Activated naive CD8-positive, alpha-beta T cell treated with anti-CD3 and anti-CD28 coated beads, Interleukin-2, amount 10 ng/mL, durations not matched to agents 7 days and 5 days (primary cell): ENCODE data around the gene RPS16. TPM values are rescaled to one million over a fixed set of nuclear protein-coding genes. Genes with fewer than 3 reads are reported as not detected.

Experiments
- ATAC-seq: fragments of 150-1000 bp; cut with Tn5 transposase; one replicate; pipeline ENCODE4 v1.10.0; 2021; ENCODE audit warnings: low read depth, moderate library complexity
- POLR2A ChIA-PET: fragments of 350-600 bp; sonication (Branson Sonifier 250); formaldehyde crosslinking; loops from one replicate; lab custom pipeline; 2021; ENCODE audit warnings: antibody characterized with exemption; lab: Charles Lee
- DNase-seq: peaks from one replicate; pipeline ENCODE4 v3.0.0; 2021
- H3K27ac Mint-ChIP-seq: one replicate; pipeline ENCODE4 v1.8.0; 2022; ENCODE audit warnings: mild to moderate bottlenecking, mixed read lengths
- H3K27me3 Mint-ChIP-seq: one replicate; pipeline ENCODE4 v1.8.0; 2022; ENCODE audit warnings: mild to moderate bottlenecking, moderate library complexity, mixed read lengths
- H3K36me3 Mint-ChIP-seq: one replicate; pipeline ENCODE4 v1.8.0; 2021; ENCODE audit warnings: mild to moderate bottlenecking, mixed read lengths
- H3K4me1 Mint-ChIP-seq: one replicate; pipeline ENCODE4 v1.8.0; 2021; ENCODE audit warnings: mixed read lengths
- H3K4me3 Mint-ChIP-seq: one replicate; pipeline ENCODE4 v1.8.0; 2022; ENCODE audit warnings: mild to moderate bottlenecking, moderate library complexity, mixed read lengths
- H3K9me3 Mint-ChIP-seq: one replicate; pipeline ENCODE4 v1.8.0; 2021; ENCODE audit warnings: mixed read lengths
- total RNA-seq, 2 experiments: library from RNA; stranded (reverse); gene quantifications; one replicate each; pipeline ENCODE4 v1.2.3, GENCODE V29; 2021

The RPS16 gene
- total RNA-seq, 2 experiments from 2014 or later = 2,294 to 2,369 TPM

DNA sequence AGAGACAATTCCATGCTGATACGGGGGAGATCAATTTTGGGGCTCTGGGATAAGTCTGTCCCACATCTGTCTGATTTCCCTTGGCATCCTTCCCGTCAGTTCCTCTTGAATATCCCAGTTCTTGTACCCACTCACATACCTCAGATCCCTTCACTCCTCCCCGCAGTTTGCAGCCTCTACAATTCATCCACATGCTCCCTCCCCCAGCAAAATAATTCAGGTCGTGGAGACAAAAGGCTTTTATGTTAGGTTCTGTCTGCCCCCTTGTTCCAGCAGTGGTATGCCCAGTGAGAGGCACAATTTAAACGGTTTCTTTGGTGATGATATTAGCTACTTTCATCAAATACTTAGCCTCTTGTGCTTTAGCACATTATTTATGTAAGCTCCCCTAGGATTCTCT, 9.6 kb downstream of the RPS16 start:
- Mint-ChIP-seq H3K27ac (no peak overlapping the region), H3K9me3 (no peaks in the 10 kb centered on the region), H3K4me1 (peaks cover 7% of the 10 kb centered on the region), H3K36me3 (peaks cover 6% of the 10 kb centered on the region), H3K27me3 (no peaks in the 10 kb centered on the region), H3K4me3 (no peak overlapping the region)
- no peak for DNase-seq
- POLR2A ChIA-PET = interaction anchor here (1.4 to 3.0 kb wide), 2 partner anchors 9 to 12 kb away, joined by 3 to 11 read pairs; partner anchors contain the start of gene RPS16
- no peak for ATAC-seq

DNA sequence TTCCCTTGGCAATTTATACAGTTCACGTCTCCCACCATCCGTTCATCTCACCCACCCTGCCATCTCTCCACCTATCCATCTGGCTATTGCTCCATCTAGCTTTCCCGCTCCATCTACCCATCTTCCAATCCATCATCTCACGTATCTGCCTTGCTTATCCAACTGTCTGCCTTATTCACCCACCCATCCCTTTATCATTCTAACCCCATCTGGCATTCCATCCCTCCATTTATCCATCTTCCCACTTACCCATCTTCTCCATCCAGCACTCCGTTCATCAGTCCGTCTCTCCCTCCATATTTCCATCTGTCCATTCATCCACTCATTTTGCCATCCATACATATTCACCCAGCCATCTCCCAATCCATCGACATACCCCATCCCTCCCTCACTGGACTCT, 10.0 kb downstream of the RPS16 start:
- no peak for DNase-seq
- no peak overlapping the region for H3K4me3 Mint-ChIP-seq
- H3K4me1 Mint-ChIP-seq = peaks cover 5% of the 10 kb centered on the region
- peaks cover 6% of the 10 kb centered on the region for H3K36me3 Mint-ChIP-seq
- no peaks in the 10 kb centered on the region for H3K9me3 Mint-ChIP-seq
- POLR2A ChIA-PET = interaction anchor here (3.0 kb wide), 1 partner anchor 10 kb away, joined by 11 read pairs; the partner anchor contains the start of gene RPS16
- ATAC-seq = no peak
- no peak overlapping the region for H3K27ac Mint-ChIP-seq
- no peaks in the 10 kb centered on the region for H3K27me3 Mint-ChIP-seq

DNA sequence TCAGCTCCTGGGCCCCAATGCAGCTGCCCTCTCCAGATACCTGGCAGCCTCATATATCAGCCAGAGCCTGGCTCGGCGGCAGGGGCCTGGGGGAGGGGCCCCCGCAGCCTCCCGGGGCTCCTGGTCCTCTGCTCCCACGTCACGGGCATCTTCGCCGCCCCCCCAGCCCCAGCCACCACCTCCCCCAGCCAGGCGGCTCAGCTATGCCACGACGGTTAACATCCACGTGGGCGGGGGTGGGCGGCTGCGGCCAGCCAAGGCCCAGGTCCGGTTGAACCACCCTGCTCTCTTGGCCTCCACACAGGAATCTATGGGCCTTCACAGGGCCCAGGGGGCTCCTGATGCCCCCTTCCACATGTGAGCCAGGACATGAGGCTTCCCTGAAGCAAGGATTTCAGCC, 10.8 kb downstream of the RPS16 start:
- POLR2A ChIA-PET = interaction anchor here (1.8 kb wide), 1 partner anchor 11 kb away, joined by 10 read pairs; the partner anchor contains the start of gene RPS16
- Mint-ChIP-seq H3K4me1 (peaks cover 2% of the 10 kb centered on the region), H3K27ac (no peak overlapping the region), H3K4me3 (no peak overlapping the region), H3K36me3 (peaks cover 6% of the 10 kb centered on the region), H3K27me3 (no peaks in the 10 kb centered on the region), H3K9me3 (no peaks in the 10 kb centered on the region)
- DNase-seq (no peak), ATAC-seq (no peak)

DNA sequence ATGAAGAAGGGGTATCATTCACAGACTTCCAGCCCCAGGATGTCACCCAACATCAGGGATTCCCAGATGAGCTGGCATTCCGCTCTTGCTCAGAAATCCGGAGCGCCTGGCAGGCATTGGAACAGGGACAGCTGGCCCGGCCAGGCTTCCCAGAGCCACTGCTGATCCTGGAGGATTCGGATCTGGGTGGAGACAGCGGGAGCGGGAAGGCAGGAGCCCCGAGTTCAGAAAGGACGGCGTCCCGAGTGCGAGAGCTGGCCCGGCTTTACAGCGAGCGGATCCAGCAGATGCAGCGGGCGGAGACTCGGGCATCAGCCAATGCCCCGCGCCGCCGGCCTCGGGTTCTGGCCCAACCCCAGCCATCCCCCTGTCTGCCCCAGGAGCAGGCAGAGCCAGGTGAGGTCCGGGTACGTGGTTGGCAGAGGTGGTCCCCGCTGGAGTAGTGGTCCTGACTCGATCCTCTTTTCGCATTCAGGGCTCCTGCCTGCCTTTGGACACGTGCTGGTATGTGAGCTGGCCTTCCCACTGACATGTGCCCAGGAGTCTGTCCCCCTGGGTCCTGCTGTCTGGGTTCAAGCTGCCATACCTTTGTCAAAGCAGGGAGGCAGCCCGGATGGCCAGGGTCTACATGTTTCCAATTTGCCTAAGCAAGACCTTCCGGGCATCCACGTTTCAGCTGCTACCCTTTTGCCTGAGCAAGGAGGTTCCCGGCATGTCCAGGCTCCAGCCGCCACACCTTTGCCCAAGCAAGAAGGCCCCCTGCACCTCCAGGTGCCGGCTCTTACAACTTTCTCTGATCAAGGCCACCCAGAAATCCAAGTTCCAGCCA, 12.3 kb downstream of the RPS16 start:
- H3K4me1 Mint-ChIP-seq = no peaks in the 10 kb centered on the region
- H3K27ac Mint-ChIP-seq = no peak overlapping the region
- POLR2A ChIA-PET = interaction anchor here (1.8 kb wide), 1 partner anchor 12 kb away, joined by 10 read pairs; the partner anchor contains the start of gene RPS16

DNA sequence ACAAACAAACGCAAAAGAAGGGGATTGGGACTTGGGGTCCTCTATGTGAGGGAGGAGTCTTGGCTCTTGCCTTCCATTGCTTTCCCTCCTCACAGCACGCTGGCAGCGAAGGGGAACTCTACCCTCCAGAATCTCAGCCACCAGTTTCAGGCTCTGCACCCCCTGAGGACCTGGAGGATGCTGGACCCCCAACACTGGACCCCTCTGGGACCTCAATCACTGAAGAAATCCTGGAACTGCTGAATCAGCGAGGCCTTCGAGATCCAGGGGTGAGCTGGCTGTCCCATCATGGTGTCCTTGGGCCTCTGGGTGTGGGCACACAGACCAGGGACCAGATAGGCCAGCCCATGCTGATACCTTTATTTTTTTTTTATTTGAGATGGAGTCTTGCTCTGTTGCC, 13.7 kb downstream of the RPS16 start:
- POLR2A ChIA-PET = interaction anchor here (0.6 to 6.0 kb wide), 2 partner anchors 13 to 22 kb away, joined by 4 to 26 read pairs; partner anchors contain the start of gene RPS16
- H3K4me1 Mint-ChIP-seq = peaks cover 1% of the 10 kb centered on the region
- no peak overlapping the region for H3K4me3 Mint-ChIP-seq
- ATAC-seq = no peak
- no peak for DNase-seq
- H3K27ac Mint-ChIP-seq = no peak overlapping the region
- no peaks in the 10 kb centered on the region for H3K9me3 Mint-ChIP-seq
- H3K36me3 Mint-ChIP-seq = peaks cover 7% of the 10 kb centered on the region
- no peaks in the 10 kb centered on the region for H3K27me3 Mint-ChIP-seq

More for the DNA sequence above, 12.3 kb downstream of the RPS16 start:
- no peaks in the 10 kb centered on the region for H3K9me3 Mint-ChIP-seq
- H3K27me3 Mint-ChIP-seq = no peaks in the 10 kb centered on the region
- peaks cover 6% of the 10 kb centered on the region for H3K36me3 Mint-ChIP-seq
- ATAC-seq = no peak
- DNase-seq = no peak
- no peak overlapping the region for H3K4me3 Mint-ChIP-seq

DNA sequence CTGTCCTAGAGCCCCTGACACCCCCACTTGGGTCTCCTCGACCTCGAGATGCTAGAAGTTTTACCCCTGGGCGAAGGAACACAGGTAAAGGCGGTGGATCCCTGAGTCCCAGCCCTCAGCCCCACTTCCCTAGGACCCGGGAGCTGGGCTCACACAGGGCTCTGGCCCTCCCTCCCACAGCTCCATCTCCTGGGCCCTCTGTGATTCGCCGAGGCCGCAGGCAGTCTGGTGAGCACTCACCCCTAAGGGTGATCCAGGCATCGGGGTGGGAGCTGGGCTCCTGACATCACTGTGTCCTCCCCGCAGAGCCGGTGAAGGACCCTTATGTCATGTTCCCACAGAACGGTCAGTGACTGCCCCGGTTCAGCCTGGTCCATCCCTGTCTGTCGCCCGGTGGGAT, 15.0 kb downstream of the RPS16 start:
- Mint-ChIP-seq H3K27me3 (no peaks in the 10 kb centered on the region), H3K9me3 (no peaks in the 10 kb centered on the region), H3K36me3 (peaks cover 5% of the 10 kb centered on the region), H3K27ac (no peak overlapping the region), H3K4me3 (no peak overlapping the region), H3K4me1 (peaks cover 1% of the 10 kb centered on the region)
- POLR2A ChIA-PET = interaction anchor here (6.0 kb wide), 1 partner anchor 15 kb away, joined by 26 read pairs; the partner anchor contains the start of gene RPS16
- DNase-seq (no peak), ATAC-seq (no peak)

DNA sequence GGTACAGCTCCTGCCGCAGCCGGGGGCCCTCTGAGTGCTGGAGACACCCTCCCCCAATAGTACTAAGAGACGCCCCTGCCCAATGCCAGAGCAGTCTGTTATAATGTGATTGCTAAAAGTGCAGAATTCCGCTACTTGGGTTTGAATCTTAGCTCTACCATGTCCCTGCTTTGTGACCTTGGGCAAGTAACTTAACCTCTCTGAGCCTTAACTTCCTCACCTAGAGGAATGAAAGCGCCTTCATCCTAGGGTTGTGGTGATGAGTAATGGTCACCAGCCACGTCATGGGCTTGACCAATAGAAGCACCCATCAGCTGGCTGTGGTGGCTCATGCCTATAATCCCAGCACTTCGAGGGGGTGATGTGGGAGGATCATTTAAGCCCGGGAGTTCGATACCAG, 16.7 kb downstream of the RPS16 start:
- H3K4me3 Mint-ChIP-seq = no peak overlapping the region
- no peak overlapping the region for H3K27ac Mint-ChIP-seq
- H3K9me3 Mint-ChIP-seq = no peaks in the 10 kb centered on the region
- POLR2A ChIA-PET = interaction anchor here (0.9 to 6.0 kb wide), 3 partner anchors 9 to 16 kb away, joined by 4 to 26 read pairs (median 4); partner anchors contain the start of gene RPS16
- ATAC-seq = no peak
- H3K27me3 Mint-ChIP-seq = no peaks in the 10 kb centered on the region
- no peak for DNase-seq
- peaks cover 11% of the 10 kb centered on the region for H3K36me3 Mint-ChIP-seq
- H3K4me1 Mint-ChIP-seq = peaks cover 10% of the 10 kb centered on the region

DNA sequence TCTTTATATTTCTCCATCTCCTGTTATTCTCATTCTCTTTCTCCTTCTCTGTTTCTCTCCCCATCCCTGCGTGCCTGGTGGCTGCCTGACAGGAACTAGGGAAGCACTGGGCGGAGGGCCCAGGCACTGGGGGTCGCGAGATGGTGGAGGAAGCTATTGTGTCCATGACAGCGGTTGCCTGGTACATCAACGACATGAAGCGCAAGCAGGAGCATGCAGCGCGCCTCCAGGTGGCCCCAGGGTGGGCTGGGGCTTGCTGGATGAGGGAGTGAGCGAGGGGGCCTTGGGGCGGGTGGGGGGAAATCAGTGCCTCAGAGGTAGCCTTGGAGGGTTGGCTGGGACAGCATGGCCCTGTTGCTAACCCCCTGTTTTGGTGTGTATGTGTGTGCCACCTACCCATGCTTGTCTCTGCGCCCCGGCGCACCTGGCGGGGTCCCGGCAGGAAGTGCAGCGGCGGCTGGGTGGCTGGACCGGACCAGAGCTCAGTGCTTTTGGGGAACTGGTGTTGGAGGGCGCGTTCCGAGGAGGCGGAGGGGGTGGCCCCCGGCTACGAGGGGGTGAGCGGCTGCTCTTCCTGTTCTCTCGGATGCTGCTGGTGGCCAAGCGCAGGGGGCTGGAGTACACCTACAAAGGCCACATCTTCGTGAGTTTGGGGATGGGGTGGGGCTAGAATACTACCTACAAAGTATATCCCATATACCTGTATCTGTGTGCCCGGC, 18.1 kb downstream of the RPS16 start:
- H3K27me3 Mint-ChIP-seq = no peaks in the 10 kb centered on the region
- H3K4me3 Mint-ChIP-seq = no peak overlapping the region
- DNase-seq = no peak
- H3K36me3 Mint-ChIP-seq = peaks cover 12% of the 10 kb centered on the region
- no peak overlapping the region for H3K27ac Mint-ChIP-seq
- POLR2A ChIA-PET = interaction anchor here (0.6 to 6.0 kb wide), 3 partner anchors 13 to 21 kb away, joined by 3 to 26 read pairs (median 4); partner anchors contain the start of gene RPS16
- peaks cover 14% of the 10 kb centered on the region for H3K4me1 Mint-ChIP-seq
- no peak for ATAC-seq
- H3K9me3 Mint-ChIP-seq = no peaks in the 10 kb centered on the region

DNA sequence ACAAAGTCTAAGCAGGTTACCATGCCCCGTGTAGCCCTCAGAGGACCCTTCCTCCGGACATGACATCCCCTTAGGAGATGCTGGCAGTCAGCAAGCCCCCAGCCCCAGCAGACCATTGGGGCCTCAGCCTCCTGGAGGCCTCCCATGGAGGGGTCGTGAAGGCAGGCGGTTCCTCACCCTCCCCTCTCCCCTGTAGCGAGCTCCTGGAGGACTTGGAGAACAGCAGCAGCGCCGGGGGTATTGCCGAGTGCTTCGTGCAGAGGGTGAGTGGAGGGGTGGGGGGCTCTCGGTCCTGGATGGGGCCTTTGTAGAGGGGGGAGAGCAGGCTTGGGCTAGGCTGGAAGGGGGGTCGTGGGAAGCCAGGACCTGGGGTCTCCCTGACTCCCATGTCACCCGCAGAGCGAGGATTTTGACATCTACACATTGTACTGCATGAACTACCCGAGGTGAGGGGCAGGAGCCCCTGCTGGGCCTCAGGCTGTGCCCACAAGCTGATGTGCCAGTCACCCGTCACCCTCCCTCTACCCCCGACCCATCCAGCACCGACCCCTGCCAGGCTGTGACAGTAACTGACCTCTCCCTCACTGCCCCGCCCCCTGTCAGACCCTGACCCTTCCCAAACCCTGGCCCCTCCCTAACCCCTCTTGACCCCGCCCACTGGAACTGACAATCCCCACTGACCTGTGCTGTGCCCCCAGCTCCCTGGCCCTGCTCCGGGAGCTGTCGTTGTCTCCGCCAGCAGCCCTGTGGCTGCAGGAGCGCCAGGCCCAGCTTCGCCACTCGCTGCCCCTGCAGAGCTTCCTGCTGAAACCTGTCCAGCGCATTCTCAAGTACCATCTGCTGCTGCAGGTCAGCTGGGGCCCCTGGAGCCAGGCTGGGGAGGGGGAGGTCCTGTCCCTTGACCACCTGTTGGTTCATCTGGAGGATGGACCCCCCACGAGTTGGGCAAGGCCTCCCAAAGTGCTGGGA, 19.3 kb downstream of the RPS16 start:
- Mint-ChIP-seq H3K27me3 (peaks cover 2% of the 10 kb centered on the region), H3K9me3 (no peaks in the 10 kb centered on the region), H3K36me3 (peaks cover 14% of the 10 kb centered on the region), H3K27ac (no peak overlapping the region), H3K4me1 (peaks cover 20% of the 10 kb centered on the region), H3K4me3 (no peak overlapping the region)
- no peak for DNase-seq
- POLR2A ChIA-PET = interaction anchor here (6.0 kb wide), 1 partner anchor 19 kb away, joined by 26 read pairs; the partner anchor contains the start of gene RPS16
- ATAC-seq = no peak

DNA sequence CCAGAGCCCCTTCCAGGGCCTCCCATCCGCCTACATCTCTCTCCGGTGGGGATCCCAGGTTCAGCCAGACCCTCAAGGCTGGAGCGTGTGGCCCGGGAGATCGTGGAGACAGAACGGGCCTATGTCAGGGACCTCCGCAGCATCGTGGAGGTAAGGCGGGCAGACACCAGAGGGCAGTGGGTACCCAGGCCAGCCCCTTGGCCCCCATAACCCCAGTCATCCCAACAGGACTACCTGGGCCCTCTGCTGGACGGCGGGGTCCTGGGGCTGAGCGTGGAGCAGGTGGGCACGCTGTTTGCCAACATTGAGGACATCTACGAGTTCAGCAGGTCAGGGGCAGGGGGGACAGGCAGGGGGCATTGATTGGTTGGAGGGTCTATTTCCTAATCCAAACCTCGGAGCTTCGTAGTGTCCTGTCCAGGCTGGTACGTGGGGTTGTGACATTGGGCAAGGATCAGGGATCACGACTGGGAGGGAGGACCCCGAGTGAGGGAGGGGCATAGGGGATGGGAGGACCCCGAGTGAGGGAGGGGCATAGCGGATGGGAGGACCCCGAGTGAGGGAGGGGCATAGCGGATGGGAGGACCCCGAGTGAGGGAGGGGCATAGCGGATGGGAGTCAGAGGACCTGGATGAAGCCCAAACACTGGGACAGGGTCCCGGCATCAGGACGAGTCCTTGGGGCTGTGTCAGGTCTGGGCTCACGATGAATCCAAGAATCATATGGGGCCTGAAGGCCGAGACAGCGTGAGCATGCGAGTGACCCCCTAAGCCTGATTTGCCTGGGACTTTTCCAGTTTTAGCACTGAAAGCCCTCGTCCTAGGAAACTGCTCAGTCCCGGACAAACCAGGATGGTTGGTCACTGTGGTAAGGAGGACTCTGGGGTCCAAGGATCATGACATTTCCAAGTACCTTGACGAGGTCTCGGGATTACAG, 20.4 kb downstream of the RPS16 start:
- peaks cover 14% of the 10 kb centered on the region for H3K36me3 Mint-ChIP-seq
- no peak for DNase-seq
- no peak overlapping the region for H3K4me3 Mint-ChIP-seq
- no peak overlapping the region for H3K27ac Mint-ChIP-seq
- H3K9me3 Mint-ChIP-seq = no peaks in the 10 kb centered on the region
- H3K4me1 Mint-ChIP-seq = peaks cover 31% of the 10 kb centered on the region
- POLR2A ChIA-PET = interaction anchor here (2.7 kb wide), 1 partner anchor 20 kb away, joined by 18 read pairs; the partner anchor contains the start of gene RPS16
- ATAC-seq = no peak
- peaks cover 2% of the 10 kb centered on the region for H3K27me3 Mint-ChIP-seq

DNA sequence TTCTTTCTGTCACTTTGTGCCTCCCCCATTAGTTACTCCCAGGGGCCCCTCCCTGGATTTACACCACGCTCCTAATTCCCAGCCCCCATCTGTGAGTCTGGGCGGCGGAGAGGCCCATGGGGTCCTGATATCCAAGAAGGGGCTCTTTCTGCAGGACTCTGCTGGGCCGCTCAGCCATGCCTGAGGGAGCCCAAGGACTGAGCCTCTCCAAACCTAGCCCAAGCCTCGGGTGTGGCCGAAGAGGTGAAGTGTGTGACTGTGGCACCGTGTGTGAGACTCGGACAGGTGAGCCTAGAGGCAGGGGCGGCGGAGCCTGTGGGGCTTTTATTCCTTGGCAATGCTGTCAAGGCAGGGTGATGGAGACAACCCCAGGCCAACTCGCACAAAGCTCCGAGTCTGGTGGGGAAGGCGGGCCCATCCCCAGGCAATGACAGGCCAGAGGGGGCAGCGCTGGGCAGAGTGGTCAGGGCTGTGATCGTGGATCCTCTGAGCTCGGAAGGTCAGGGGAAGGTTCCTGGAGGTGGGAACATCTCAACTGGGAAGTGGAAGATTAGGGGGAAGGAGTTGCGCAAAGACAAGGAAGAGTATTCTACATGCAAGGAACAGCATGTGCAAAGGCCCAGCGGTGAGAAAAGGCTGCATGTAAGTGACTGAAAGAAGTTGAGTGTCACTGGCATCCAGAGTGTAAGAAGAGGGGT, 21.7 kb downstream of the RPS16 start:
- POLR2A ChIA-PET = interaction anchor here (1.1 to 2.7 kb wide), 3 partner anchors 13 to 21 kb away, joined by 3 to 18 read pairs (median 5); partner anchors contain the start of gene RPS16
- Mint-ChIP-seq H3K36me3 (peaks cover 14% of the 10 kb centered on the region), H3K4me1 (peaks cover 33% of the 10 kb centered on the region), H3K4me3 (peak overlapping the region; percentile 97), H3K9me3 (no peaks in the 10 kb centered on the region), H3K27me3 (peaks cover 2% of the 10 kb centered on the region), H3K27ac (peak overlapping the region; percentile 90)
- no peak for DNase-seq
- ATAC-seq = no peak
